ENCODE data around the gene SLC29A3.

GRCh38 chr10:71369602-71370001, 50.5 kb downstream of the SLC29A3 start:
- no peak for TF ChIP-seq CTCF (IDR thresholded peaks at IDR 0.05; ENCODE audit: borderline replicate concordance, extremely low read depth, low read length, poor library complexity, severe bottlenecking)
- no peak for TF ChIP-seq EZH2 (IDR thresholded peaks at IDR 0.05; ENCODE audit: borderline replicate concordance, low read depth, low read length, severe bottlenecking)

Data from DND-41 (cell line).